NCI-H1417 (cell line): ENCODE measurements around the gene TCF20.

ENCODE experiments used
- DNase-seq, 3 experiments: peaks; one replicate each; lab custom pipeline; 2025; lab: John Stamatoyannopoulos, UW

TCF20 gene

GRCh38 chr22:42282252-42282942 lies 11.9 kb upstream of the TCF20 start:
- peak in 1 of 3 experiments; percentile 7 for DNase-seq

DNA sequence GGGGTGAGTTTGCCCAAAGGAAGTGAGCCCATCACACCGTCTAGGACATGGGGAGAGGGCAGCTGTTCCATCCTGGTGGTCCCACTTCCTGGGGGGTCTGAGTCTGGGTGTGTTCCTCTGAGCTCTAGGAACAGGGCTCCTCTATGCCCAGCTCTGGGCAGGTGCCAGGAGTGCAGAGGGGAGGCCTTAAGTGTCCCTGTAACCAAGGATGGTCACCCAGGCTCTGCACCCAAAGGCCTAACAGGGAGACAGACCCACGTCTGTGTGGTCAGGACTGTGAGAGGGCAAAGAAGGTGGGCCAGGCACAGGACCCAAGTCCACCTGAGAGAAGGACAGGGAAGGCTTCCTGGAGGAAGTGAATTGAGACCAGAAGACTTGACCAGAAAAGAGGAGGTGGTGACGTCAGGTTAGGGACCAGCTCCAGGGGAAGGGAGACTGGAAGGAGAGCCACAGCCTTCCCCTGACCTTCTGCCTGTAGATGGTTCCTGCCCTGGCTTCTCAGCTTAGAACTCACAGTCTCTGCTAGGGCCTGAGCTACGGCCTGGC lies 11.3 kb upstream of the TCF20 start:
- no peak for DNase-seq

DNA sequence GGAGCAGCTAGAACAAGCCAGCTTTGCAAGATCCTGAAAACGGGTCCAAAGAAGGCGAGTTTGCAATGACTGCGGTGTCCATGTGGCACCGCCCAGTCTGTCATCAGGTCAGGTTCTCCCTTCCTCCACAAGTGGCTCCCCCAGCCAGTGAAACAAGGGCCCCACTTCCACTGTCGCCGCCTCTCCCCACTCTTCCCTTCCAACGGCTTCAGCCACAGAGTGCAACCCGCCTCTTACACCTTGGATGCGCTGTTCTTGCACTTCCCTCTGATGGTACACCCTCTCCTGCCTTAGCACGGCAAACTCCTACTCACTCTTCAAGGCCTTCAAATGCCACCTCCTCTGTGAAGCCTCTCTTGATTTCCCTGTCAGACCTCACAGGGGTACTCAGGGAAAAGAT lies 10.8 kb upstream of the TCF20 start:
- DNase-seq: no peak

- DNase-seq: no peak
Observed at GRCh38 chr22:42280836-42281235, 10.4 kb upstream of the TCF20 start.

DNA sequence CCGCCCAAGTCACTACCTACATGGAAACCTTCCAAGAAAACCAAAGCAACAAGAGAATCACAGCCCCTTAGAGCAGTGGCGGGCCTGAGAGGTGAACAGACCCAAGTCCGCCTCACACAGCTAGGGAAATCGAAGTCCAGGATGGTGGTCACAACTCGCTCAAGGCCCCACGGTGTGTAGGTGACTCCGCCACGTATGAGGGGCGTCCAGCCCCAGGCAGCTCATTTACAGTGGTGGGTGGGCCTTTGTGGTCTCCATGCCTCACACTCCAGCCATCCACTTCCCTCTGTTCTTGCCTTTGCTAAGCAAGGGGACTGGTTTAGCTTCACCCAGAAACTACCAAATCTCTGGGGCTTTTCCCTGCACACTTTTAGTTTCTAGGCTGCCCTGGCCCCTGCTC lies 9.7 kb upstream of the TCF20 start:
- DNase-seq: no peak

GRCh38 chr22:42279425-42280020 lies 9.1 kb upstream of the TCF20 start:
- peak in 1 of 3 experiments; percentile 0 for DNase-seq

GRCh38 chr22:42277988-42278776 lies 7.7 kb upstream of the TCF20 start:
- peak; percentile 29 to 61 (median 32) for DNase-seq

DNA sequence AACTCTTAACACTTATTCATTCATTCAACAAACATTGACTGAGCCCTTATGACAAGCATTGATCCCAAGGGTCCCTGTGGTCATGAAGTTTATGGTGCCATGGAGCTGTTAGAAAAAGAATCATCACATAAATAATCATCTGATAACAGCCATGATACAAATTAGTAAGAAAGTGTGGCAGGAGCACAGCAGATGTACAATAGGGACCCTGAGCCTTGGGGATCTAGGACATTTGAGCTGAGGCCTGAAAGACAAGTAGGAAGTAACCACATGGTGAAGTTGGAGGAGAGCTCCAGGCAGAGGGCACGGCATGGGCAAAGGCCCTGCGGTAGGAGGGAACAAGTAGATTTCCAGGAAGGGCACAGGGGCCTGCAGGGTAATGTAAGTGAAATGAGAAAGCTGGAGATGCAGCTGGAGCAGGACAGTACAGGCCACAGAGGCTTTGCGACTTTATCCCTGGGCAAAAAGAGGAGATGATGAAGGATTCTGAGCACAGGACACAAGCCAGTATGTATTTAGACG lies 6.8 kb upstream of the TCF20 start:
- no peak for DNase-seq

DNA sequence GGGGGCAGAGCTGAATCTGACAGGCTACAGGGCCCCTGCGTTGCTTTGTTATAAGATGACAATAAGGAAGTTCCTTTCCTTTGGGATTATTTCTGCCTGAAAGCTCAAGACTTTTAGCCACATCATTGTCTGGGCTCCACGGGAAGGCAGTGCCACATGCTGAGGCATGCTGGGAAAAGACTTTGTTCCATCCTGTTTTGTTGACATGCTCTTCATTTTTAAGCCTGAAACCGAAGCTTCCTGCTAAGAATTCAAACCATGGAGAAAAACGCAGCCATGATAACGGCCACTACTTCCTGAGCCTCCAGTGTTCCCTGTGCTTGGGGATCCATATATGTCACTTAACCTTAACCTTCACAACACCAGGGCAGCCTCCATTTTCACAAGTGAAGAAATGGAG lies 5.5 kb upstream of the TCF20 start:
- DNase-seq: peak in 1 of 3 experiments; percentile 1

GRCh38 chr22:42275176-42275575 lies 4.7 kb upstream of the TCF20 start:
- no peak for DNase-seq

- peak in 2 of 3 experiments; percentile 9 to 60 for DNase-seq
Observed at GRCh38 chr22:42273855-42274451, 3.5 kb upstream of the TCF20 start.

- no peak for DNase-seq
Observed at GRCh38 chr22:42272431-42272999, 2.1 kb upstream of the TCF20 start.

DNA sequence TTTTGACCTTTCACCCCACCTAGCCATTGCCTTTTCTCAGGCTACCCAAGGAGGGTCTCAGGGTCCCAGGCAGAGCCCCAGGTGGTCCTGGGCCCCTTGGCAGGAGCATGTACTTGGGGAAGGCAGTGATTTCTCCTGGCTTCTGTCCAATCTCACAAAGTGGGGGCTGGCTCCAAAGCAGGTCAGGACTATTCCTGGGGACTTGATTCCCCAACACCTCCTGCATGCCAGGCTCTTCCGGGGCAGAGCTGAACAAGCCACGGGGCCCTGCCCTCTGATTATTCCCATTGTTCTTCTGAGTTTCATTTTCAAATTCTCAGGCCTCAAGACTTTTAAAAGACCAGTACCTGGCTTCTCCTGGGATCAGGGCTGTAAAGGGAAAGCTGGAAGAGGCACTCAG lies 1.5 kb upstream of the TCF20 start:
- no peak for DNase-seq

DNA sequence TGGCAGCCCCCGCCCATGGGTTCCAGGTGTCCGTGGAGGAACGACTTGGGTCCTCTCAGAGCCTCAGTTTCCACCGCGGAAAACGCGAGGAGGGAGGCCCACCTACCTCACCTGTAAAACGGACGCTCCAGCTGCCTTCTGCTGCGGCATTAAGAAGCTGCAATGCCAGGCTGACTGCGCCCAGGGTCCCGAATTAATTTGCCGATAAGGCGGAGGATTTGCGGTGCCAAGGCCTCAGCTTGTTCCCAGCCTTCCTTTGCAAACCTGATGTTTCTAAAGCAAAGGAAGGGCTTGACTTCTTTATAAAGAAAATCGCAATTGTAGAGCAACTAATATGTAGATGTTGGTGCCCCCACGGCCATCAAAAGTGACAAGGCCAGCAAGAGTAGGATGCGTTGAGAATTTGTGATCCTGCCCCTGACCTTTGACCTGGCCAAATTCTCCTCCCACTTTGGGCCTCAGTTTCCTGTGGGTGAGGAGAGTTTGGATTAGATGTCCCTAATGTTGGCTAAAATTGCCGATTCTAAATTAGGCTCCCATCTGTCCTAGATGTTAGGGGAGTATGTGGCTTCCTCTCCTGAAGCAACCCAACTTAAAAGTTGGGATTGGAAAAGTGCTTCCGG lies 849 bp upstream of the TCF20 start:
- DNase-seq: no peak

GRCh38 chr22:42270176-42270509 lies 310 bp downstream of the TCF20 start:
- peak in 2 of 3 experiments; percentile 69 to 71 for DNase-seq

DNA sequence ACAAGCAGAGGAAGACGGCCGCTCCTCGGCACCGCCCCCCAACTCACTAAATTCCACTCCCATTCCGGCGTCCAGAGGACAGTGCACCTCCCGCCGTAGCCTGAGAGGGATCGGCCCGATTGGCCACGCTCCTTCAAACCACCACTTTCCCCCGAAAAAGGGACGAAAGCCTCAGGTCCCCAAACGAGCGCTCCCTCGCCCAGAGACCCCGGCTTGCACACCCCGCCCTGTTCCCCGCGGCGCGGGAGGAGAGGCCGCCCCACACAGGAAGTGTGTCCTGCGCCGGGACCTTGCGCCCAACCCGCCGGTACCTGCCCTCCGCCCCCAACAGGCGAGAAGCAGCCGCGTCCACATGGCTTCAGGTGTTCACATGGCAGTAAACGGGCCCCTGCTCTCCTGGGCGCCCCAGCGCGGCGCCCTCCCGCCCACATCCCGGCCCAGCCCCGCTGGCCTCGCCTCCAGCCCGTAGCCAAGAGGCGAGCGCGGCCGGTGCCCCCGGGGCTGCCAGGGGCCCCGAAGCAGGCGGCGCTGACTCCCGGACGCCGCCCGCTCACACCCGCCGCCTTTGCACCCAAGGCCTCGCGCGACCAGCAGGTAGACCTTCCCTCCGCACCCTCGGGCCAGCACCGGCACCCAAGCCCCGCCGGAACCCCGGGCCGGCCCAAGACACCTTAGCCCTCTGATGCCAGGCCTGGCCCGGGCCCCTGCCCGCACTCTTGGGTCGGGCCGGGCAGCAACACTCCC lies 849 bp downstream of the TCF20 start:
- DNase-seq: peak; percentile 8 to 72 (median 61)

DNA sequence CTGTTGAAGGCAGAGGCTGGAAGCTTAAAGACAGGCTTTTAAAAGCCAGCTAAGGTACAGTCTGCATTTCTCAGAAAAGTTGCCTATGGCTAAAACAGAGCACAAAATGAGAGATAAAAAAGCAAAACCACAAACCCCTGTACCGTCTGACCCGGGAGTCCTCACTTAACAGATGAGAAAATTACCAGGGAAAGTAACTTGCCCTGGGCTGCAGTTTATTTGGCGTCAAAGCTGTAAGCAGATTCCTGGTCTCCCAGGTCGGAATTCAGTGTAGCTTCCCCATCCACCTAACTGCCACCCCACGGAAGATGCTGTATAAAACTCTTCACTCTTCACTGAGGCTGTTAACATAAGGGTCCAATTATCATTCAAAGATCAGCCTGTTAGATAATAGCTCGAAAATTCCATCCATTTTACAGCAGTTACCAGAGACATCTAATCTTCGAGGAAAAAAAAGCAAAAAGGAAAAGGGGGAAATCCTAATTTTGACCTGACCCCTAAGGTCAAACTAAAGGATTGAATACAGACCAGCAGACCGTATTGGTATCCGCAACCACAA lies 1.5 kb downstream of the TCF20 start:
- peak in 1 of 3 experiments; percentile 31 for DNase-seq

DNA sequence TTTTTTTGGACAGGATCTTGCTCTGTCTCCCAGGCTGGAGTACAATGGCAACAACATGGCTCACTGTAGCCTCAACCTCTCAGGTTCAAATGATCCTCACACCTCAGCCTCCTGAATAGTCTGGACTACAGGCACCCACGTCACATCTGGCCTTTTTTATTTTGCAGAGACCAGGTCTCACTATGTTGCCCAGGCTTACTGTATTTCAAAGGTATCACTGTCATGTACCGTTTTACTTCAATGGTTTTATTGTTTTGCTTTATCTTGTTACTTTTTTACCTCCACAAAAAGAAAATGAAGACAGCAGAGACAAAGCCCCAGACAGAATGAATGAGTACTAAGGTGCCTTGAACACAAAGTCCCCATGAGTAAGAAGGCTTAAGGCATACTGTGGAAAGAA lies 5.1 kb downstream of the TCF20 start:
- no peak for DNase-seq

- no peak for DNase-seq
Observed at GRCh38 chr22:42263944-42264343, 6.5 kb downstream of the TCF20 start.

- no peak for DNase-seq
Observed at GRCh38 chr22:42262964-42263363, 7.5 kb downstream of the TCF20 start.
